ENCODE results near the gene ZNF326. TPM values are rescaled to one million over a fixed set of nuclear protein-coding genes. Genes with fewer than 3 reads are reported as not detected.

ZNF326 gene
- total and polyA plus RNA-seq, 2 of the 8 experiments (the other 6 are each of a cell fraction or from before 2014, with no cell fraction given), result 12.2 to 30.6 TPM

- H3K18ac ChIP-seq (ENCODE audit: extremely low read depth, low read length), result no peak overlapping the region
- no peak overlapping the region for H3K4me2 ChIP-seq (ENCODE audit: insufficient read depth in 1 of 2, low read depth in 2 of 2, low read length in 2 of 2)
- H3K9ac ChIP-seq (replicated peaks in 1 of 4; ENCODE audit: extremely low read depth in 1 of 4, low read depth in 3 of 4, low read length in 3 of 4), result no peak overlapping the region
- H3K4ac ChIP-seq (replicated peaks; ENCODE audit: insufficient read length, low read depth, low read length), result no peak overlapping the region
- H4K91ac ChIP-seq (replicated peaks; ENCODE audit: insufficient read length, low read length), result no peak overlapping the region
- DNase-seq (ENCODE audit: low read depth in 1 of 2, low spot score in 2 of 2), result no peak
- no peak overlapping the region for H2AFZ ChIP-seq (ENCODE audit: low read length)
- H3K23me2 ChIP-seq (ENCODE audit: low read depth, low read length), result peaks cover 1% of the 10 kb centered on the region; the same call in 1 of the 2 replicates
- H2BK15ac ChIP-seq (ENCODE audit: low read length), result no peak overlapping the region
- H2BK5ac ChIP-seq (ENCODE audit: low read depth, low read length), result no peak overlapping the region
- H3K23ac ChIP-seq (ENCODE audit: insufficient read length), result no peak overlapping the region
- no peak overlapping the region for H2BK20ac ChIP-seq (ENCODE audit: low read length)
- ChIA-PET POLR2A (ENCODE audit: partially characterized antibody) (interaction anchor here (0.7 to 2.6 kb wide), 4 partner anchors 8 to 25 kb away, joined by 3 to 11 read pairs (median 4); no protein-coding TSS in a partner anchor), CTCF (ENCODE audit: partially characterized antibody) (interaction anchor here (0.6 to 2.9 kb wide), 14 partner anchors 9 to 571 kb away, joined by 3 to 29 read pairs (median 7); no protein-coding TSS in a partner anchor)
- FAIRE-seq, result no peak
- no peaks in the 10 kb centered on the region for H3K79me2 ChIP-seq (ENCODE audit: control insufficient read depth in 1 of 2, insufficient read depth in 2 of 2, low read length in 2 of 2)
- H3K27ac ChIP-seq (ENCODE audit: low read depth, low read length), result no peak overlapping the region
- H3K4me3 ChIP-seq (ENCODE audit: extremely low read depth in 1 of 4, insufficient read depth in 2 of 4, low read depth in 3 of 4, low read length in 4 of 4), result no peak overlapping the region
- no peak overlapping the region for H3K56ac ChIP-seq (replicated peaks; ENCODE audit: insufficient read length, low read depth, low read length)
- no peaks in the 10 kb centered on the region for H3K9me3 ChIP-seq (ENCODE audit: insufficient read depth in 2 of 2, low read depth in 1 of 2, low read length in 1 of 2)
- H4K5ac ChIP-seq (ENCODE audit: insufficient read length, low read depth, low read length), result no peak overlapping the region
- no peaks in the 10 kb centered on the region for H3K36me3 ChIP-seq (ENCODE audit: control insufficient read depth in 2 of 4, insufficient read depth in 4 of 4, low read length in 3 of 4)
- no peaks in the 10 kb centered on the region for H3K79me1 ChIP-seq (ENCODE audit: low read depth, low read length)
- H2BK120ac ChIP-seq (replicated peaks; ENCODE audit: low read depth, low read length), result no peak overlapping the region
- H3K27me3 ChIP-seq (replicated peaks in 1 of 4; ENCODE audit: control insufficient read depth in 3 of 4, extremely low read depth in 1 of 4, insufficient read depth in 3 of 4, low read length in 3 of 4), result no peaks in the 10 kb centered on the region
- no peaks in the 10 kb centered on the region for H3K4me1 ChIP-seq (replicated peaks in 1 of 4; ENCODE audit: control insufficient read depth in 3 of 4, insufficient read depth in 4 of 4, low read length in 3 of 4)
- 83% methylated on average over 5 of the region's 5 CpGs; no CpG with 5 or more reads in 1 of the 2 experiments for WGBS, 2 experiments (ENCODE audit: extremely low coverage in 1 of 2, insufficient coverage in 1 of 2, insufficient read length in 1 of 2, insufficient replicate concordance in 2 of 2, low coverage in 1 of 2, low lambda C conversion rate in 2 of 2, missing lambda C conversion rate in 1 of 2)
- no peak overlapping the region for H3K14ac ChIP-seq (ENCODE audit: insufficient read length)
- no peak overlapping the region for H2AK5ac ChIP-seq (ENCODE audit: low read depth, low read length)
- no peak overlapping the region for H2BK12ac ChIP-seq (ENCODE audit: low read depth, low read length)
- H4K8ac ChIP-seq (ENCODE audit: extremely low read depth, insufficient read depth, low read length), result no peak overlapping the region
- H4K20me1 ChIP-seq (replicated peaks in 1 of 2; ENCODE audit: control insufficient read depth in 1 of 2, insufficient read depth in 2 of 2, low read length in 2 of 2), result no peaks in the 10 kb centered on the region
- TF ChIP-seq SP2 (IDR thresholded peaks at IDR 0.05; ENCODE audit: low read length) (no peak), TAF1 (IDR thresholded peaks at IDR 0.05; ENCODE audit: low read depth, low read length) (no peak), POLR2AphosphoS5 (IDR thresholded peaks at IDR 0.05; ENCODE audit: low read depth, low read length) (no peak), POLR2A (IDR thresholded peaks at IDR 0.05; ENCODE audit: control extremely low read depth in 1 of 2, low read depth in 2 of 2, low read length in 2 of 2) (no peak)
These were observed 49.4 kb downstream of the ZNF326 start for GRCh38 chr1:90044346-90044745.

Data from H1 (cell line).